HG03457 (cell line): Measurements from ENCODE around the gene HOXA7.

ENCODE experiments used
- ATAC-seq: cut with Tn5 transposase; IDR thresholded peaks from one replicate; pipeline ENCODE4 v1.9.1; 2021; ENCODE audit warnings: moderate number of reproducible peaks; ENCODE audit not compliant: unreplicated experiment

The HOXA7 gene

GRCh38 chr7:27193335-27194001 is 37.0 kb upstream of the HOXA7 start:
- no peak for ATAC-seq

DNA sequence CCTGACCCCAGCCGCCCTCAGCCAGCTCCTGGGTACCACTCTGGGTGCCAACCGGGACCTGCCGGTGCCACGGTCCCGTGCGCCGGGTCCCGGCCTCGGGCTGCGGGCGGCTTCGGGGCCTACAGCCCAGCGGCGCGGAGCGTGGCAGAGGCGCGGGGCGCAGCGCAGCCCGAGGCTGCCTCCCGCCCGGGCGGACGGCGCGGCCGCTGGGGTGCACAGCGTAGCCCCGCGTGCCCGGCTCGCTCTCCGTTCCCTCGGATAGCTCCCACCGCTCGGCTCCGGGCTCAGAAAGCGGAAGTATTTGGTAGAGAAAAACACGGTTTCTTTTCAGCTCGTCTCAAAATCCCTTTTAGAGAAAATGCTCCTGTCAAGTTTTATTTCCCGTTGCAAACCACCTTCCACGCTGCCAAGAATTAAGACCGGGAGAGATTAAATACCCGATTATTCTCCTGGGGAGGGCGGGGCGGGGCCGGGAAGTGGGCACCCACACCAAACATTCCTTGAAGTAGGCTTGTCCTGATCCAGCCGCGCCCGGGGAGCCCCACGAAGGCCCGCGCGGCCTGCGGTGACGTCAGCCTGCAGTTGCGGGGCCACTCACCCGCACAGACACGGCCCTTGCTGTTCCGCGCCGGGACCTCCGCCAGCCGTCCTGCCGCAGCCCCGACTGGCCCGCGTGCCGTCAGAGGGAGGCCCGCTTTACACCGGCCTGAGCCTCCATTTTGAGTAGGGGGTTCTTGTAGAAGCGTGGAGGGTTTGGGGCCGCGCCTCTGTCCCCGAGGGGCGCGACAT is 36.3 kb upstream of the HOXA7 start:
- ATAC-seq, result no peak

GRCh38 chr7:27191833-27192545 is 35.5 kb upstream of the HOXA7 start:
- no peak for ATAC-seq

- no peak for ATAC-seq
Measured at GRCh38 chr7:27191161-27191731, 34.8 kb upstream of the HOXA7 start.

DNA sequence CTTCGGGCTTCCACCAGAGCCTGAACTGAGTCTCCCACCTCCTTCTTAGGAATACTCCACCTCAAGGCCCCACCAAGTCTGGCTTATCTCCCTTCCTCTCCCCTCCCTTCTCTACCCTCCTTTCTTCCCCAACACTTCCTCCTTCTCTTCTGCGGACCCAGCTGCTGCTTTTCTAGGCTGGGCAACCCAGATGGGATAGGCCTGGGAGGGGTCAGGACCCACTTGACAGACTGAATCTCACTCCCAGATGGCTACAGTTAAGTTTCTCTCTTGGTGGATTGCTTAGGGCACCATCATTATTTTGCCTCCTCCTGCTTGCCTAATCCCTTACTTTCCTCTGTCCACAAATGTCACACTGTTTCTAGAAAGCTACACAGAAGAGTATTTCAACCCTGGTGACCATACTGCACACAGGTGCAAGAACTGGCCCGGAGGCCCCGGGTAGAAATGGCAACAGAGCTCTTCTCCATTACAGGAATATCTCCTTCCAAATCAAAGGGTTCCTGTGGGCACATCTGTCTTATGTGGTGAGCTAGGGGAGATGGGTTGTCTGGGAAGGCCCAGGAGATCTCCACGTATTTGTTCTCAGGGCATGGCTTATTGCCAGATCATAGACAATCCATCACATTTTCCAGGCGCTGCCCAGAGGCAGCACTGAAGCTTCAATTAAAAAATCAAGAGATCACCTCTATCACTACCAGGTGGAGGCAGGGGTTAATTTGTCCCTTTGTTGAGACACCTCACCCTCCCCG is 33.7 kb upstream of the HOXA7 start:
- ATAC-seq, result no peak

DNA sequence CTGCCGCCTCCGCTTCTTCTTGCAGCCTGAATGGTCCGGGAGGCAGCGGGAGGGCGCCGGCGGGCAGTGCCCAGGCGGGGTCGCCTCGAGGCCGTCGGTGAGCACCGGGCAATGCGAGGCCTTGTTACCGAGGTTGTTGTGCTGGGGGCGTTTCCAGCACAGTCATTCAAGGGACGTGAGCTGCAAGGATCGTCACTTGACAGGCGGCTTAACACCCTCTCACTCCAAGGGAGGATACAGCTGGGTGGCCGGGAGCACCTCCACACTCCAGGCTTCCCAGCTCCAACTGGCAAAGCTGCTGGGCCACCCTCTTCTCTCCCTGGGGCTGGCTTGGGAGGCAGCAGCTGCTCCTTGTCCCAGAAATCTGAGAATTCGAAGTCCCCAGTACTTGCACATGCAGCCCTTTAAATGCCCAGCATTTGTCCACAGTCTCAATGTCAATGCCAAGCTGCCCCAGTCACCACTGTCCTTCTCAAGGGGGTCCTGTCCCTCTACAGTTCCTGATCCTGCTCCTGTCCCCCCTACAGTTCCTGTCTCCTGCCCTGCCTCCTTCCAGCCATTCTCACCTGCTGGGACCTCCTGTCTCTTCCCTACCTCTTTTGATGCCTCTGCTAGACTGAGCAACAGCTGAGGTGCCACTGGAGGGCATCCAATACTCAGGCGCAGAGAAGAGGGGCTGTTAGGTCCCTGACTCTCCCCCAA is 33.0 kb upstream of the HOXA7 start:
- ATAC-seq, result no peak

DNA sequence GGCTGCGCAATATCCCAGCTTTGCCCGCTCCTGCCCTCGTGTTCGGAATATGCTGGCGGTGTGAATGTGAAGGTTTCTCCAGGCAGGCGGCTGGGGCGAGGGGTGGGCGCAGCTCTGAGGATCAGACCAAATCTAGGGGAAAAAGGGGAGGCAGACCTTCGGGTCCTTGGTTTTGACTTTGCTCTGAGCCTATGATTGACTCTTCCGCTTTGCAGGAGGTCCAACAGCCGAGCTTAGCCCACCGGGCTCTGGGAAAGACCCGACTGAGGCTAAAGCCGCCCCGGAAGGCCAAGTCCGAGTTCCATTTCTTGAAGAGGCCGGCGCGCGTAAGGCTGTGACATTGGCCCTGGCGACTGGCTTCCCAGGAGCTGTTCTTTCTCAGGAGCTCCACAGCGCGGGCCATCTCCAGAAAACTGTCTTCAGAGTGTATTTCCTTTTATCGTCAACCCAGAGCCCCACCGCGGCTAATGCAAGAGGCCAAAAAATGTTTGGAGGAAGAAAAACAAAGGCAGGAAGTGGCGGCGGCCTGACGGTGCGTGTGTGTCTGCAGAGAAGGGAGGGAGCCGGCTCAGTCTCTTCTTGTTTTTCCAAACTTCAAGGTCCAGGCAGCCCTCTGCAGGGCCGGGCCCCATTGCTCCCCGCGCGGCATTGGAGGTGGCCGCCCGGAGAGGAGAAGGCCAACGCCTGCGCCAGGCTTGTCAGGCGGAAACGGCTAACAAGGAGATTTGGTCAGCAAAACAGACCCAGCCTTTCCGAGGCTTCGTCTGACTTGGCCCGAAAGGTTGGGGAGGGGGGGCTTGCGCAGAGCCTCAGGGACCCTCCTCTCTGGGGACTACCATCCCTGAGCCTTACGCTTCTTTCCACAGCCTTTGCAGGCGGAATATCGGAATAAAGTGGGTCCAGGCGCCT is 32.2 kb upstream of the HOXA7 start:
- no peak for ATAC-seq

DNA sequence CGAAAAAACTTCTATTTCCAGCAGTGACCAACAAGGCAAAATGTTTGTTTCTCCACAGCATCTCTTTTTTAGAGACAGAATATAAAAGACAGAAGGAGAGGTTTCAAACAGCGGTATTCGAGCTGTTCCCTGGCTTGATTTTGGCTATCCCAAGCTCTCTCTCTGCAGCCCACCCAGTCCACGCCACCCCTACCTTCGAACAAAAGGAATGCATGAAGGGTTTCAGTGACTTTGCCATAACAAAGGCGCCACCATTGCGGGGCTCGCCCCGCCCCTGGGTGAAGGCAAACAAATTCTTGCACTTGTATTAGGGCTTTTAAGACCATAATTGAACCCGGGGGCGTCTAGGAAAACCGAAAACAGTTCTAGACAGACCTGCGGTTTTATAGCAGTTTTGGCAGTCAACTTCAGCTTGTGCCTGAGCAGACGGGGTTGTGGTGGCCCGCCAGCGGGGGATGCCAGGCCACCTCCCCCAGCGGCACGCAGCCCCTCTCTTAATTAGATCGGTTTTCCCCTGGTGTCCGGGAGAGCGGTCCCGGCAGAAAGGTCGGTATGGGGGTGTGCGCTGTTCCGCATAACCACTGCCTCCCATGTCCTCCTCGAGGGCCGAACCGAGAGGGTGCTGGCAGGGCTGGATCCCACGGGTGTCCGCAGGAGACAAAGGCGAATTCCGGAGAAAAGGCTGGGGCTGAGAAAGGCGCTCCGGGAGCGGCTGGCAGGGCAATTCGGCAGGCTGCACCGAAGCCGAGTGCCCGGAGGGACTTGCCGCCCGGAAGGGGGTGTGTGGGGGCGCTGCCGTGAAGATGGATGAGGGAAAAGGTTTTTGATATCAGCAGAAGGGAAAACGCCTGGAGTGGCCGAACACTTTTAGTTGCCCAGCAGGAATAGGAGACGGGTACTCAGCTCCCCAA is 31.3 kb upstream of the HOXA7 start:
- no peak for ATAC-seq

- no peak for ATAC-seq
Measured at GRCh38 chr7:27186668-27187474, 30.4 kb upstream of the HOXA7 start.

DNA sequence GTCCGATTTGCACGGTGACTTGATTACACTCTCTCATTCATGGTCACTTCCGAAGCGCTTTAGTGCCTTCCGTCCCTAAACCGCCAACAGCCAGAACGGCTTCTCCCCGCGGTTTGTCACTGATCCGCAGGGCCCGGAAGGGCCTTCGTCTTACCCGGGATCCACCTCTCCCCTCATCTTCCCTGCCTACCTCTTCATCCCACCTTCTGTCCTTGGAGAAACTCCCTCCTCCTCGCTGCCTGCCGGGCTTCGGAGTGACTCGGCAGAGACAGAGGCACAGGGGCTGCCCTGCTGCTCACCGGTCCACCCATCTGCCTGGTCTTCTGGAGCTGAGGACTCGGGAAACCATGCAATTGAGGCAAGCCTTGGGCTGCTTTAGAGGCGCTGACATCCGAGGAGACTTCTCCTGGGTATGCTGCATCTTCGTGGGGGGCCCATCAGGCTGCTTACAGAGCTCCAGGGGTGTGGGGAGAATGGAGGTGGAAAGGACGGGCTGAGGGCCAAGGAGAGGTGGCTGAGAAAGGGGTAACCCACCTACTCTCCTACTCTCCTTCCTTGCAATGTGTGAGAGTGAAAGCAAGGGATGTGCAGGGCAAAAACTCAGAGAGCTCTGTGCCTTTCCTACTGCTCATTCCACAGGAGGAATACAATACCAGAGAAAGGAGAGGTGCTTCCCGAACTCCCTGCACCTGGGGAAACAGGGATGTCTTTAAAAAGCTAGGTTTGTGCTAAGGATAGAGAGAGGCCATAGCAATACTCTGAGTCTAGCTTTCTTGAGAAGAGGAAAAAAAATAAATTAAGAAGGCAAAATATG is 29.6 kb upstream of the HOXA7 start:
- ATAC-seq, result no peak

DNA sequence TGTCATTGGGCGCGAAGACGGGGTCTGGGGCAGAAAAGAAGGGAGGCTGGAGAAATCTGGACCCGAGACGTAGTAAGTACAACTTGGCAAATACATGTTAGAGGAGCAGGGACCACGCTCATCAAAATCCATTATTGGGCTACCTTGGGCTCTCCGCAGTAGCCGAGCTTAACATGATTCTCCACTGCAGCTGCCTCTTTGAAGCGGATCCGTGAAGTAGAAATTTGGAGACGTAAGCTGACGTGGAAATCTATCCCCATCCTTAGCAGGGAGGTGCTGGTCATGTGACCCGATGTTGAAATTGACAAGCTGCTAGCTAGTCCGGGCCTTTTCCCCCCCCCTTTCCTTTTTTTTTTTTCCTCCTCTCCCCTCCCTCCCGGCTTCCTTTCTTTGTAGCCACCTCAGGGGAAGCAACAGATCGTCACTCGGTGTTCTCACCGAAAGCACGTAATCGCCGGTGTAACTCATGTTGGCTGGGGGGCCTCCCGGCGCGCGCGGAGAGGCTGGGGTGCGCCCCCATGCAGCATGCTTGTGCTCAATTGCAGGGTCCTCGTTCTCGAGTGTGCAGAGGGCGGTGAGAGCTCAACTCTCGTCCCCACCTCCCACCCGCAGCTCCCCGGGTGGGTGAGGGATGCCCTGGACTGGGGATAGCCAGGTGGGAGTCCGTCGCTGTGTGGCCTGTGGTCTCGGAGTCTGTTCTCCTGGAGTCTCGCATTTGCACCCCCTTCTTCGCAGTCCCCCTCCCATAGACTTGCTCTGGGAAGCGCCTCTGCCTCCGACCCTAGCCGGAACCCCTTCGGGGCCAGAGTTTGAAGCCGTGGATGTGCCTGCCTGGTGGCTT is 28.8 kb upstream of the HOXA7 start, which contains the start of gene HOXA11:
TSS of gene HOXA11 (minus strand) at position 220 of the 841 bp plus-strand sequence. CDS start at position 132, 88 bp downstream.
- ATAC-seq, result no peak

DNA sequence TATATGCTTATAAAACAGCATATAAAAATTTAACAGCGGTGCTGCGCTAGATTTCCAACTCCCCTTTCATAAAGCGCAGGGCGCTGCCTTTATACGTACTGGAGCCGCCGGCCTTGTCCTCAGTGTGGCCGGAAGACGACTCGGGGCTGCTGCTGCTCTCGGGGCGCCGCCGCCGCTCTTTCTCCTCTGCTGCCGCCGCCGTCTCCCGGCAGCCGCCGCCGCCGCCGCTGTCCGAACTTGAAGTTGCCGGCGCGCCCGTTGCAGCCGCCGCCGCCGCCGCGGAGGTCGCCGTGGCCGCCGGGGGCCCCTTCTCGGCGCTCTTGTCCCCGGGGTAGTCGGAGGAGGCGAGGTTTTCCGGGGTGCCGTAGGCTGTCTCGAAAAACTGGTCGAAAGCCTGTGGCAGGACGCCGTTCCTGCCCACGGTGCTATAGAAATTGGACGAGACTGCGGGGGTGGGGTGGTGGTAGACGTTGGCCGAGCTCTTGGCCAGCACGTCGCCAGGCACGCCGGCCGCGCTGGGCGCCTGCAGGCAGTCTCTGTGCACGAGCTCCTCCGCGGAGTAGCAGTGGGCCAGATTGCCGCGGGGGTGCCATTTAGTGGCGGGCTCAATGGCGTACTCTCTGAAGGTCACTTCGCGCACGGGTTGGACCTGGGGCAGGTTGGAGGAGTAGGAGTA is 28.0 kb upstream of the HOXA7 start:
- ATAC-seq, result no peak

DNA sequence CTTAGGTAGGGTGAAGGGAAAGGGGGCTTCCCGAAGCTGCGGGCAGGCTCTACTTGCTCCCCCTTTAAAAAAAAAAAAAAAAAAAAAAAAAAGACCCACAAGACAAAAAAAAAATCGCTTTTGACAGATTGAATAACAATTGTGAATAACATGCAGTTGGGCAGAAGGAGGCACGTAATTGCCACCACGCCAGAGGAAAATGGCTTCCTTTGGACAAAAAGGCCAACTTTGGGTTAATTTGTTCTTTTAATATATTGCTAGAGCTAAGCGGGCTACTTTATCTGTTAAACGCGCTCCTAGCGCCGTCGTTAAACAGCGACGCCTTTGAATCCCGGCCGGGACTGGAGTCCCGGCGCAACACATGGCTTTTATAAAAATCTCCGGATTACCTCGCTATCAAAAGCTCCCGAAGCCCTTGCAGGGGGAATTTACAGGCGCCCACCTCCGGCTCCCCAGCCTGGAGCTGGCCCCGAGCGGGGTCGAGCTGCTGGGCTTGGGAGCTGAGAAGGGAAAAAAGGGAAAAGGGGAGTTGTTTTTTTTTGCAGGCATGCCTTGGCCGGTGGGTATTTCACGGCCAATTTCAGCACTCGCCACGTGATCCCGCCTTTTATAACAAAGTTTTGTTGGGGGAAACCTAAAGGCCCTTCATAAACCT is 27.3 kb upstream of the HOXA7 start:
- no peak for ATAC-seq
